Kidney glomerular epithelial cell (primary cell): ENCODE data around the gene NDUFS4.
"Not testable (repeated sequence)": the region's sequence is repeated elsewhere in the genome, so short reads cannot be mapped to it uniquely, and the experiment has no call there.

Experiments used
- DNase-seq: peaks from one replicate; lab custom pipeline; 2025; lab: John Stamatoyannopoulos, UW

NDUFS4 gene

GRCh38 chr5:53575831-53576230 lies 15.4 kb downstream of the NDUFS4 start:
- no peak for DNase-seq

- no peak for DNase-seq
Observed at GRCh38 chr5:53576674-53577073, 16.2 kb downstream of the NDUFS4 start.

- no peak for DNase-seq
Observed at GRCh38 chr5:53578854-53579253, 18.4 kb downstream of the NDUFS4 start.

GRCh38 chr5:53580547-53580946 lies 20.1 kb downstream of the NDUFS4 start:
- DNase-seq = no peak

GRCh38 chr5:53582225-53582624 lies 21.8 kb downstream of the NDUFS4 start:
- no peak for DNase-seq

- DNase-seq = no peak
Observed at GRCh38 chr5:53590759-53591158, 30.3 kb downstream of the NDUFS4 start.

GRCh38 chr5:53594419-53594818 lies 34.0 kb downstream of the NDUFS4 start:
- DNase-seq = no peak

- DNase-seq = no peak
Observed at GRCh38 chr5:53597894-53598293, 37.5 kb downstream of the NDUFS4 start.

GRCh38 chr5:53601570-53601969 lies 41.1 kb downstream of the NDUFS4 start:
- no peak for DNase-seq

GRCh38 chr5:53603009-53603687 lies 42.7 kb downstream of the NDUFS4 start:
- DNase-seq = no peak

- DNase-seq = no peak
Observed at GRCh38 chr5:53604309-53604708, 43.9 kb downstream of the NDUFS4 start.

GRCh38 chr5:53607886-53608285 lies 47.4 kb downstream of the NDUFS4 start:
- no peak for DNase-seq

GRCh38 chr5:53608897-53609296 lies 48.5 kb downstream of the NDUFS4 start:
- not testable (repeated sequence) for DNase-seq

GRCh38 chr5:53613061-53613460 lies 52.6 kb downstream of the NDUFS4 start:
- no peak for DNase-seq

GRCh38 chr5:53613536-53613935 lies 53.1 kb downstream of the NDUFS4 start:
- DNase-seq = no peak

- no peak for DNase-seq
Observed at GRCh38 chr5:53614376-53614885, 54.0 kb downstream of the NDUFS4 start.

- DNase-seq = peak; percentile 10
Observed at GRCh38 chr5:53616939-53617549, 56.6 kb downstream of the NDUFS4 start.

GRCh38 chr5:53631251-53631650 lies 70.8 kb downstream of the NDUFS4 start:
- no peak for DNase-seq

- DNase-seq = no peak
Observed at GRCh38 chr5:53642061-53642460, 81.6 kb downstream of the NDUFS4 start.

GRCh38 chr5:53643445-53643844 lies 83.0 kb downstream of the NDUFS4 start:
- DNase-seq = no peak

GRCh38 chr5:53645078-53645477 lies 84.6 kb downstream of the NDUFS4 start:
- no peak for DNase-seq

GRCh38 chr5:53649352-53649751 lies 88.9 kb downstream of the NDUFS4 start:
- no peak for DNase-seq

- not testable (repeated sequence) for DNase-seq
Observed at GRCh38 chr5:53660573-53660972, 100.1 kb downstream of the NDUFS4 start.

GRCh38 chr5:53665313-53665712 lies 104.9 kb downstream of the NDUFS4 start:
- not testable (repeated sequence) for DNase-seq
